Measurements from ENCODE around the gene SIK3.

- TF ChIP-seq, protein P1, sequence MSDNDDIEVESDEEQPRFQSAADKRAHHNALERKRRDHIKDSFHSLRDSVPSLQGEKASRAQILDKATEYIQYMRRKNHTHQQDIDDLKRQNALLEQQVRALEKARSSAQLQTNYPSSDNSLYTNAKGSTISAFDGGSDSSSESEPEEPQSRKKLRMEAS (IDR thresholded peaks at IDR 0.05; ENCODE audit: insufficient read depth, insufficient read length) = no peak
- TF ChIP-seq EZH2 (IDR thresholded peaks at IDR 0.05; ENCODE audit: borderline replicate concordance, low read depth, low read length, severe bottlenecking) (no peak), JUN (IDR thresholded peaks at IDR 0.05; ENCODE audit: borderline replicate concordance, insufficient read depth, insufficient read length, low read depth) (no peak), CTCF (IDR thresholded peaks at IDR 0.05; ENCODE audit: extremely low read depth in 1 of 2, insufficient read depth in 1 of 2, low read depth in 1 of 2, low read length in 2 of 2) (no peak), POLR2A (IDR thresholded peaks at IDR 0.05; ENCODE audit: low read depth, low read length) (no peak), GATA2 (IDR thresholded peaks at IDR 0.05; ENCODE audit: insufficient read depth, insufficient read length, low read depth, low read length) (no peak), FOS (IDR thresholded peaks at IDR 0.05; ENCODE audit: borderline replicate concordance, insufficient read depth, low read length) (no peak)
Measured at GRCh38 chr11:116812109-116812508, 286.1 kb downstream of the SIK3 start.

Data from endothelial cell of umbilical vein (primary cell).